SK-N-MC (cell line): Measurements from ENCODE around the gene FAM98C.

Source experiments
- DNase-seq: peaks from one replicate; pipeline ENCODE4 v3.0.0-alpha.2; 2011; ENCODE audit warnings: low read depth, low spot score
- H3K27ac ChIP-seq: fragments of 200-600 bp; sonication (generic); 2 replicates; pipeline ENCODE4 v1.5.1; 2016; ENCODE audit warnings: mixed run types
- H3K36me3 ChIP-seq: fragments of 200-600 bp; sonication (generic); 2 replicates; pipeline ENCODE4 v1.6.1; 2017; ENCODE audit warnings: antibody characterized with exemption, low read length, mixed read lengths; ENCODE audit not compliant: insufficient read depth
- H3K4me3 ChIP-seq: fragments of 200-600 bp; sonication (generic); 2 replicates; pipeline ENCODE4 v1.5.1; 2016
- H3K9ac ChIP-seq: fragments of 200-600 bp; sonication (generic); 2 replicates; pipeline ENCODE4 v1.8.0; 2017; ENCODE audit warnings: mixed run types, mixed read lengths; ENCODE audit not compliant: insufficient read length
- H3K9me3 ChIP-seq: fragments of 200-600 bp; sonication (generic); 2 replicates; pipeline ENCODE4 v1.6.1; 2017; ENCODE audit warnings: low read depth, mild to moderate bottlenecking, antibody characterized with exemption, low read length, moderate library complexity, mixed read lengths
- EZH2 ChIP-seq: fragments of 200-600 bp; sonication (generic); IDR thresholded peaks from one replicate; pipeline ENCODE4 v1.6.1; 2017; ENCODE audit warnings: antibody characterized with exemption
- FOXP2 ChIP-seq: optimal IDR thresholded peaks from 2 replicates; pipeline ENCODE3; 2011; ENCODE audit warnings: mild to moderate bottlenecking, moderate library complexity; ENCODE audit not compliant: insufficient read depth; ENCODE audit errors: extremely low read length, control extremely low read depth
- POLR2AphosphoS5 ChIP-seq: IDR thresholded peaks from 2 replicates; pipeline ENCODE4 v1.6.1; 2012; ENCODE audit warnings: mild to moderate bottlenecking, low read depth, low read length, borderline replicate concordance

FAM98C gene

DNA sequence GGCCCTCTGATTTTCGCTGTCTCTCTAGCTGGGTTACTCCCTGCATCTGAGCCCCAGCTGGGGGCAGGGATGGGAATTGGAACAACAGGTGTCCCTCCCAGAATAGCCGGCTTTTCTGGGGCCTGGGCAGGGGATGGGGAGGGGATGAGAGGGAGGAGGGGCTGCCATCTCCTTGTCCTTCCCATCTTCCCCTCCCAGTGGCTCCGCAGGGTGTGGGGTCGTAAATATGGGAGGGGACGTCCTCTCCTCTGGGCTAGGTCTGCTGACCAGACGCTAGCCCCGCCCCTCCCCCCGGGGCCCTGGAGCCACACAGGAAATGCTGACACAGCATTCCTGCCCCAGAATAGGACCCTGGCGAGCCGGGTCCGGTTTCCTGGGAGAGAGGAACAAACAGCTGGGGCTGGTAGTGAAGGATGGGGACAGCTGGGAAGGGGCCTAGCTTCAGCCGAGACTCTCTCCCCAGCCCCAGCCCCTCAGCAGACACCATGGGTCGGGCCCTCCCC is 31.7 kb downstream of the FAM98C start:
- no peaks in the 10 kb centered on the region for H3K36me3 ChIP-seq
- DNase-seq = no peak
- no peaks in the 10 kb centered on the region for H3K9me3 ChIP-seq
- H3K4me3 ChIP-seq = no peak overlapping the region
- no peak overlapping the region for H3K27ac ChIP-seq
- H3K9ac ChIP-seq = no peak overlapping the region
- no peak for TF ChIP-seq POLR2AphosphoS5

DNA sequence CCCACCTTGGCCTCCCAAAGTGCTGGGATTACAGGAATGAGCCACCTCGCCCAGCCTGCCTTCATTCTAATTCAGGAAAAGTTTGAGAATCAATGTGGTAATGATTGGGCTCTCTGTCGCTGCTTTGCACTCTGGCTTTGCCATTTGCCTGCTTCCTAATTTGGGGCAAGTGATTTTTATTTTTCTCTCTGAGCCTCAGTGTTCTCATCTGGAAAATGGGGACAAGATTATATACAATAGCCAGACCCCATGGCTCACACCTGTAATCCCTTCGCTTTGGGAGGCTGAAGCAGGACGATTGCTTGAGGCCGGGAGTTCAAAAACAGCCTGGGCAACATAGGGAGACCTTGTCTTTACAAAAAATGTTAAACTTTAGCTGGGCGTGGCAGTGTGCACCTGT is 34.4 kb downstream of the FAM98C start:
- H3K9ac ChIP-seq = no peak overlapping the region
- no peak overlapping the region for H3K27ac ChIP-seq
- no peaks in the 10 kb centered on the region for H3K9me3 ChIP-seq
- H3K4me3 ChIP-seq = no peak overlapping the region
- DNase-seq = no peak
- H3K36me3 ChIP-seq = no peaks in the 10 kb centered on the region
- TF ChIP-seq POLR2AphosphoS5 (no peak), FOXP2 (no peak), EZH2 (no peak)

DNA sequence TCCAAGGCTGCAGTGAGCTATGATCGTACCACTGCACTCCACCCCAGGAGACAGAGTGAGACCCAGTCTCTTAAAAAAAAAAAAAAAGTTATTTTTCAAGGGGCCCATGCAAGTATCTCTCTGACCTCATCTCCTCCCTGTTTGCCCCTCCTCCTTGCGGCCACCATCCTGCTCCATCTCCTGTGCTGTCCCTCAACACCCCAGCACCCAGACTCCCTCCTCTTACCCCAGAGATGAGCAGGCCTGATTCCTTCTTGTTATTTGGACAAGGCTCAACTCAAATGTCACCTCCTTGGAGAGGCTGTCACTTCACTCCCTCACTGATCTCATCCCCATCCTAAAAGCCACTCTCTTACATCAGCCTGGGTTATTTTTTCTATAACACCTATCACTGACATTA is 35.0 kb downstream of the FAM98C start:
- DNase-seq = no peak
- H3K4me3 ChIP-seq = no peak overlapping the region
- TF ChIP-seq POLR2AphosphoS5 (no peak), EZH2 (no peak), FOXP2 (no peak)
- no peaks in the 10 kb centered on the region for H3K36me3 ChIP-seq
- H3K9ac ChIP-seq = no peak overlapping the region
- H3K27ac ChIP-seq = no peak overlapping the region
- no peaks in the 10 kb centered on the region for H3K9me3 ChIP-seq

DNA sequence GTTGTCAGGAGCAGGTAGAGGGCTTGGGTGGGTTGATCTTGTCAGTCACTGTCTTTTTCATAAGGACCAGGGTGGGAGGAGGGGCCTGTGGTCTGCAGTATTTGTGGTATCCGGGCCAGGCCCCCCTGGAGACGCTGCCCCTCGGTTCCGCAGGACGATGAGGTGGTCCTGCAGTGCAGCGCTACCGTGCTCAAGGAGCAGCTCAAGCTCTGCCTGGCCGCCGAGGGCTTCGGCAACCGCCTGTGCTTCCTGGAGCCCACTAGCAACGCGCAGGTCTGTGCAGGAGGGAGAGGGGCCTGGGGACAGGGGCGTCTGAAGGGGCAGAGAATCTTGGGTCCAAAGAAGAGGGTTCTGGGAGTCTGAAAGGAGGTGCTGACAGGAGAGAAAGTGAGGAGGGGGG is 37.7 kb downstream of the FAM98C start:
- no peak overlapping the region for H3K27ac ChIP-seq
- no peaks in the 10 kb centered on the region for H3K9me3 ChIP-seq
- H3K4me3 ChIP-seq = no peak overlapping the region
- H3K9ac ChIP-seq = no peak overlapping the region
- H3K36me3 ChIP-seq = no peaks in the 10 kb centered on the region
- TF ChIP-seq EZH2 (no peak), POLR2AphosphoS5 (no peak), FOXP2 (no peak)
- DNase-seq = no peak

DNA sequence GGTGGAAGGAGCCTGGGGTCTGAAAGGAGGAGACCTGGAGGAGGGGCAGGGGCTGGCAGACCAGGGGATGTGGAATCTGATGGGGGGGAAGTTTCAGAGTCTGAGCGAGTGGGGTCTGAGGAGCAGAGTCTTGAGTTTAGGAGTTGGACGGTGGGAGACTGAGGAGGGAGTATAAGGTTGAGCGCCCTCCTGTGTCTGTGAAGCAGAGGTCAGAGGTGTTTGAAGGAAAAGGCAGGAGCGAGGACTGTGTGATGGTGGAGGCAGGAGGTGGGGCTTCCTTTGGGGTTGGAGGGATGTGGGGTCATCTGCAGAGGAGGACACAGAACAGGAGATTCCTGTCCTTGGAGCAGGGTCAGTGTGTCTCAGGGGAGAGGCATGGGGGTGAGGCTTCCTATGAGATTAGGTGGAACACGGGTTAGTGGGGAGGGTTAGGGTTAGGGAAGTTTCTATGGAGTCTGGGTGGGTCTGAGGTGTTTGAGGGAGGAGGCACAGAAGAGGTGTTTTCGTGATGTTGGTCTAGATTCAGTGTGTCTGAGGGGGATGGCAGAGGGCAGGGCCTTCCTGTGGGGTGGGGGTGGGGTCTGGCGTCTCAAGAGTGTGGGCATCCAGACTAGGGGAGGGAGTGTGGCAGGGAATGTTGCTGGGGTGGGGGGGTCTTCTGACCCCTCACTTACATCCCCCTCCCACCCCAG is 38.9 kb downstream of the FAM98C start:
- Histone ChIP-seq H3K36me3 (no peaks in the 10 kb centered on the region), H3K27ac (no peak overlapping the region), H3K9me3 (no peaks in the 10 kb centered on the region), H3K9ac (no peak overlapping the region), H3K4me3 (no peak overlapping the region)
- no peak for DNase-seq
- TF ChIP-seq FOXP2 = no peak
- TF ChIP-seq EZH2 = no peak
- TF ChIP-seq POLR2AphosphoS5 = no peak

DNA sequence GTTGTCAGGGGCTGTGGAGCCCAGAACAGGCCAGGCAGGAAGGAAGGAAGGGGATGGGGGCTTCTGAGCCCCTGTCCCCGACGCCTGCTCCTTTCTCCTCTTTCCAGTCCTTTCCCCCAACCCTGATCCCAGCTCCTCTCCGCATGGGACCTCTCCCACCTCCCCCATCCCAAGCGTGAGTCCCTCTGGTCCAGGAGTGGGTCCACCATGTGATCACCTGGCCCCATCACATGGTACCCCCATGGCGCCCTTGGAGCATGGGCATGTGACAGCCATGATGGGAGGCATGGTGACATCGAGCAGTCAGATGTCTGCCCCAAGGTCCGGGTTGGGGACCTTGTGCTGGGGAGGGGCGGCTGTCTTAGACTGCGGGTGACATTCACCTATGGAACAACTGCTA is 39.8 kb downstream of the FAM98C start:
- Histone ChIP-seq H3K36me3 (no peaks in the 10 kb centered on the region), H3K9ac (no peak overlapping the region), H3K27ac (no peak overlapping the region), H3K9me3 (no peaks in the 10 kb centered on the region), H3K4me3 (no peak overlapping the region)
- DNase-seq = no peak
- TF ChIP-seq POLR2AphosphoS5 (no peak), FOXP2 (no peak)

DNA sequence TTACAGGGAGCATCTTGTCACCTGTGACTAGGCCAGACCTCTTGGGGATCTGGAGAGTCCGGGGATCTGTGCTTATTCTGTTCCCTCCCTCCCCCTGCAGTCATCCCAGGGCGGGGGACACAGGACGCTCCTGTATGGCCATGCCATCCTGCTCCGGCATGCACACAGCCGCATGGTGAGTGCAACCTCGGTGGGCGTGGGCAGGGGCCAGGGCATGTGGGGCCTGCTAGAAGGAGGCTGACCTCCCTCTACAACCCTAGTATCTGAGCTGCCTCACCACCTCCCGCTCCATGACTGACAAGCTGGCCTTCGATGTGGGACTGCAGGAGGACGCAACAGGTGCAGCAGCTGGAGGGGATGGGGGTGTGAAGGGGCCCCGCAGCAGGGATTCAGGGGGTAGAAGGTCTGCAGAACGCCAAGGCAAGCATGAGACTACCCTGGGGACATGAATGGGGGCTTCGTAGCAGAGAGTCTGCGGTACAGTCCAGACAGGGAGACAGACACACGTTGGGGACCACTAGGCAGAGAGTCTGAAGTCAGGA is 40.6 kb downstream of the FAM98C start:
- DNase-seq = no peak
- Histone ChIP-seq H3K4me3 (no peak overlapping the region), H3K9me3 (no peaks in the 10 kb centered on the region), H3K9ac (no peak overlapping the region), H3K27ac (no peak overlapping the region), H3K36me3 (no peaks in the 10 kb centered on the region)
- TF ChIP-seq FOXP2 (no peak), POLR2AphosphoS5 (no peak), EZH2 (no peak)

DNA sequence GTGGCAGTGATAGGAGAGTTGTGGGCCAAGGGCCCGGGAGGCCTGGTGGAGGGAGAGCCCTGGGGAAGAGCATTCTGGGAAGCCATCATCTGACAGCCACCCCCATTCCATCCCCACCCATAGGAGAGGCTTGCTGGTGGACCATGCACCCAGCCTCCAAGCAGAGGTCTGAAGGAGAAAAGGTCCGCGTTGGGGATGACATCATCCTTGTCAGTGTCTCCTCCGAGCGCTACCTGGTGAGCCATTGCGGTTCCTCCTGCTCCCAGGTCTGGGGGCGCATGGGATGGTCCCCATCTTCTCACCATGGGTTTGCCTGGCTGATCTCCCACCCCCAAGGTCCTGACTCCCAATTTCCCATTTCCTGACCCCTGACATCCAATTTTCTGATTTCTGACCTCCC is 41.1 kb downstream of the FAM98C start:
- no peak overlapping the region for H3K27ac ChIP-seq
- no peak overlapping the region for H3K4me3 ChIP-seq
- H3K9me3 ChIP-seq = no peaks in the 10 kb centered on the region
- no peak overlapping the region for H3K9ac ChIP-seq
- DNase-seq = no peak
- H3K36me3 ChIP-seq = no peaks in the 10 kb centered on the region
- TF ChIP-seq POLR2AphosphoS5 = no peak
- TF ChIP-seq EZH2 = no peak

DNA sequence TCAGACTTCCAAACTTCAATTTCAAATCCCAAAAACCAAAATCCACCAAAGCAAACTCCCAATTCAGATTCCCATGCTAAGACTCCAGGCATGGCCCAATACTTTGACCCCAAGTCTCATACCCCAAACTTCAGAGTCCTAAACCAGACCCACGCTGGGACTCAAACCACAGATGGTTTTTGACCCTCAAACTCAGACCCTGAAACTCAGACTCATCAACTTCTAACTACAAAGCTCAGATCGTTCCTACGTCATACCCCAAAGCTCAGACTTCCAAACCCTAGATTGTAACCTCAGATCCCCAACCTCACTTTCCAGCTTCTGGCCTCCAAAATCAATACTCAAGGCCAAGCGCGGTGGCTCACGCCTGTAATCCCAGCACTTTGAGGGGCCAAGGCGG is 42.5 kb downstream of the FAM98C start:
- DNase-seq = no peak
- no peak overlapping the region for H3K4me3 ChIP-seq
- no peak overlapping the region for H3K9ac ChIP-seq
- no peaks in the 10 kb centered on the region for H3K36me3 ChIP-seq
- no peak overlapping the region for H3K27ac ChIP-seq
- H3K9me3 ChIP-seq = no peaks in the 10 kb centered on the region
- TF ChIP-seq POLR2AphosphoS5 = no peak
- no peak for TF ChIP-seq FOXP2
- TF ChIP-seq EZH2 = no peak
